ENCODE measurements around the gene PAQR5. TPM values are rescaled to one million over a fixed set of nuclear protein-coding genes. Genes with fewer than 3 reads are reported as not detected.

PAQR5 gene
- total RNA-seq, 4 donors from 2014 or later, result 19.4 to 30.5 (median 24.5) TPM

GRCh38 chr15:69413822-69414700, 115.3 kb downstream of the PAQR5 start, which contains the start of gene KIF23:
Gene KIF23 (plus strand): TSS chr15:69414349. CDS start chr15:69414466, 117 bp downstream.
- Histone ChIP-seq H3K36me3 (no peaks in the 10 kb centered on the region), H3K4me1 (peaks cover 0 to 6% (median 2%) of the 10 kb centered on the region in 4 donors), H3K27ac (peak within 1 kb of the TSS; percentile 33 to 68 (median 52)), H3K27me3 (no peaks in the 10 kb centered on the region), H3K4me3 (peak within 1 kb of the TSS; percentile 68 to 85 (median 78)), H3K9me3 (no peaks in the 10 kb centered on the region)
- TF ChIP-seq POLR2A (IDR thresholded peaks at IDR 0.05) (peak in 1 of 2 donors; percentile 22), CTCF (IDR thresholded peaks at IDR 0.05) (no peak)
- DNase-seq, result peak; percentile 85 to 96 (median 95)

- Histone ChIP-seq H3K9me3 (no peaks in the 10 kb centered on the region), H3K27ac (peak overlapping the region; percentile 33 to 68 (median 52)), H3K36me3 (no peaks in the 10 kb centered on the region), H3K4me3 (peak overlapping the region; percentile 68 to 85 (median 78)), H3K27me3 (no peaks in the 10 kb centered on the region), H3K4me1 (peaks cover 0 to 6% (median 2%) of the 10 kb centered on the region in 4 donors)
- TF ChIP-seq POLR2A (IDR thresholded peaks at IDR 0.05) (no peak), CTCF (IDR thresholded peaks at IDR 0.05) (no peak)
- DNase-seq, result no peak
These were observed 116.0 kb downstream of the PAQR5 start for GRCh38 chr15:69414701-69415167.

GRCh38 chr15:69415381-69415780, 116.7 kb downstream of the PAQR5 start:
- Histone ChIP-seq H3K36me3 (no peaks in the 10 kb centered on the region), H3K27me3 (no peaks in the 10 kb centered on the region), H3K27ac (no peak overlapping the region), H3K4me3 (no peak overlapping the region), H3K9me3 (no peaks in the 10 kb centered on the region), H3K4me1 (peaks cover 0 to 6% (median 2%) of the 10 kb centered on the region in 4 donors)
- DNase-seq, result no peak
- TF ChIP-seq CTCF (IDR thresholded peaks at IDR 0.05), result no peak
- no peak for TF ChIP-seq POLR2A (IDR thresholded peaks at IDR 0.05)

DNA sequence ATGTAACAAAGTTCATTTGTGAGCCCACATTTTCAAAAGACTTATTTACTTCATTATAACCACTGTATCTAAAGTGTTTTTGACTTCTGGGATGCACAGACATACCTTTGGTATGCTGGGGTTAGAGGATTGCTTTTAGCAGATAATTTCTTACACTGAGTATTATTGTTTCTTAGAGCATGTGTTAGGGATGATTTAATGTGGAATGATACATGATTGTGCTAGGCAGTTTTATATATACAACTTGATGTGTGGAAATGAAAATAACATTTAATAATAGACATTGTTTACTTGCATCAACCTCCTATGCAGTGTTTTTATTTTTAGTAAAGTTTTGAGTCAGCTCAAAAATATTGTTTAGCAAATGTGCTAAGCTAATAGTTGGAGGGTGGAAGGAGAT, 118.9 kb downstream of the PAQR5 start:
- H3K4me3 ChIP-seq, result no peak overlapping the region

DNA sequence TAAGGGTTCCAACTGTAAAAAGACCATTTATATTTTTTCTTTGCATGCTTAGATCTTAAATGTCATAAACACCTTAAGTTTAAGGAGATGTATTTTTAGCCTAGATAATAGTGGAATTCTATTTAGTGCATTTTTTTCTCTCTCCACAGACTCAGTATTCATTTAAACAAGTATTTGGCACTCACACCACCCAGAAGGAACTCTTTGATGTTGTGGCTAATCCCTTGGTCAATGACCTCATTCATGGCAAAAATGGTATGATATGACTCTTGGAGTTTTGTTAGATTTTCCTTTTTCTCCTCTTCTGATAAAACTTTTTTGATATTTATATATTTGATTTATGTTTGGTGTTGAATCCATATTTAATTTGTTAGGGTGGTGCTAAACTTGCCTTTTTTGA, 122.8 kb downstream of the PAQR5 start:
- Histone ChIP-seq H3K4me3 (no peak overlapping the region), H3K27me3 (no peaks in the 10 kb centered on the region), H3K9me3 (no peaks in the 10 kb centered on the region), H3K36me3 (no peaks in the 10 kb centered on the region), H3K4me1 (no peaks in the 10 kb centered on the region), H3K27ac (no peak overlapping the region)
- DNase-seq, result no peak
- TF ChIP-seq CTCF (IDR thresholded peaks at IDR 0.05) (no peak), POLR2A (IDR thresholded peaks at IDR 0.05) (no peak)

More for the DNA sequence above, 118.9 kb downstream of the PAQR5 start:
- H3K27ac ChIP-seq, result no peak overlapping the region
- H3K9me3 ChIP-seq, result no peaks in the 10 kb centered on the region
- peaks cover 0 to 6% (median 2%) of the 10 kb centered on the region in 4 donors for H3K4me1 ChIP-seq
- no peak for DNase-seq
- H3K36me3 ChIP-seq, result no peaks in the 10 kb centered on the region
- no peaks in the 10 kb centered on the region for H3K27me3 ChIP-seq
- TF ChIP-seq CTCF (IDR thresholded peaks at IDR 0.05), result no peak
- TF ChIP-seq POLR2A (IDR thresholded peaks at IDR 0.05), result no peak
